SH-SY5Y (cell line): ENCODE results near the gene LGALS3BP.

ENCODE experiments used
- GATA2 ChIP-seq: IDR thresholded peaks from 2 replicates; pipeline ENCODE4 v1.6.1; 2011; ENCODE audit warnings: mild to moderate bottlenecking, low read depth, low read length
- GATA3 ChIP-seq: IDR thresholded peaks from 2 replicates; pipeline ENCODE4 v1.6.1; 2011; ENCODE audit warnings: low read depth, mild to moderate bottlenecking, low read length, moderate library complexity

GRCh38 chr17:78944026-78944425 lies 35.7 kb downstream of the LGALS3BP start:
- TF ChIP-seq GATA2 (no peak), GATA3 (no peak)
